IgD-negative memory B cell (primary cell): ENCODE data around the gene KIAA1217. TPM values are rescaled to one million over a fixed set of nuclear protein-coding genes. Genes with fewer than 3 reads are reported as not detected.
A peak's percentile ranks its signal among the peaks of the same experiment; 100 is the strongest.

Source experiments
- H3K27ac Mint-ChIP-seq, 3 donors: one replicate each; pipeline ENCODE4 v1.8.0; 2020 to 2022; ENCODE audit warnings: mild to moderate bottlenecking in 3 of 3, mixed read lengths in 3 of 3, moderate library complexity in 1 of 3
- H3K27me3 Mint-ChIP-seq: one replicate; pipeline ENCODE4 v1.8.0; 2021; ENCODE audit warnings: mixed read lengths
- H3K36me3 Mint-ChIP-seq: one replicate; pipeline ENCODE4 v1.8.0; 2020; ENCODE audit warnings: mild to moderate bottlenecking, mixed read lengths
- H3K4me1 Mint-ChIP-seq, 3 donors: one replicate each; pipeline ENCODE4 v1.8.0; 2020 to 2022; ENCODE audit warnings: mixed read lengths in 3 of 3, mild to moderate bottlenecking in 1 of 3
- H3K4me3 Mint-ChIP-seq, 4 donors: one replicate each; pipeline ENCODE4 v1.8.0; 2020 to 2022; ENCODE audit warnings: mild to moderate bottlenecking in 4 of 4, mixed read lengths in 4 of 4, moderate library complexity in 3 of 4
- H3K9me3 Mint-ChIP-seq, 3 donors: one replicate each; pipeline ENCODE4 v1.8.0; 2020 to 2021; ENCODE audit warnings: mixed read lengths in 3 of 3, mild to moderate bottlenecking in 1 of 3
- polyA plus RNA-seq: library from polyadenylated mRNA; unstranded; fragments of 300-500 nt; fragmentation: Illumina TruSeq; gene quantifications from one replicate; pipeline ENCODE4 v1.2.3, GENCODE V29; 2021

The KIAA1217 gene
- polyA plus RNA-seq, 1 donor from 2014 or later = not detected

DNA sequence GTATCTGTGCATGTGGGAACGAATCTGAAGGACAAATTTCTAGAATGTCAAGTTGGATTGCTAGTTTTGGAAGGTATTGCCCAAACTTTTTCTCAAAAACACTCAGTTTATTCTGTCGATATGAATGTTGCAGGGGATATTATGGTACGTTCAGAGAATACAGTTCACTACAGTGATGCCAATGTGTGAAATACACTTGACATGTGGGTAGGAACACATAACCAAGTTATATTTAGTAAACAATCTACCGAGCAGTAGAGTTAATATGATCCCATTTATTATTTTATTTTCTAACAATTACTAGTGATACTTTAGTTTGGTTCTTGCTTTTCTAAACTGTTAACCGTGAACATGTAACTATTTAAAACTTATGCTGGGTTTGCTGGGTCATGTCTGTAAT lies 37.4 kb downstream of the KIAA1217 start:
- Mint-ChIP-seq H3K27ac (no peak overlapping the region), H3K27me3 (no peaks in the 10 kb centered on the region), H3K4me3 (no peak overlapping the region), H3K36me3 (peaks cover 2% of the 10 kb centered on the region), H3K9me3 (peaks cover 0 to 2% (median 0%) of the 10 kb centered on the region in 3 donors), H3K4me1 (peaks cover 0 to 6% (median 0%) of the 10 kb centered on the region in 3 donors)

DNA sequence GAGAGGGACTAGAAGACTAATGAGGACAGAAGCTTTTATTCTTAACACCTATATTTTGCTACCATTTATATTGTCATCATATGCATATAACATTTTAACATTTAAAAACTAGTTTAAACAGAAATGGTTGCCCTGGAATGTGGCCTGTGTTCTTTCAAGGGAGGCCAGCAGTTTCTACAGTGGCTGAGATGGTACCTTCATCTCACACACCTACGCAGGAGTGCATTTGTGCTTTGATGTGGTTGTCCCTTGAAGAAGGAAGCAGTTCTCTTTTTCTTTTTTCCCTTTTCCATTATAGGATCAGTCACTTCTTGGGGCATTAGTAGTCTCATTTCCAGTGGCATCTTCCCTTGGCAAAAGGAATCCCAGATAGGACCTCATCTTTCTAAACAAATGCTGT lies 38.9 kb downstream of the KIAA1217 start:
- H3K9me3 Mint-ChIP-seq = peaks cover 0 to 2% (median 0%) of the 10 kb centered on the region in 3 donors
- H3K27ac Mint-ChIP-seq = no peak overlapping the region
- peaks cover 2% of the 10 kb centered on the region for H3K36me3 Mint-ChIP-seq
- H3K27me3 Mint-ChIP-seq = no peaks in the 10 kb centered on the region
- H3K4me1 Mint-ChIP-seq = peaks cover 0 to 2% (median 0%) of the 10 kb centered on the region in 3 donors
- H3K4me3 Mint-ChIP-seq = no peak overlapping the region

DNA sequence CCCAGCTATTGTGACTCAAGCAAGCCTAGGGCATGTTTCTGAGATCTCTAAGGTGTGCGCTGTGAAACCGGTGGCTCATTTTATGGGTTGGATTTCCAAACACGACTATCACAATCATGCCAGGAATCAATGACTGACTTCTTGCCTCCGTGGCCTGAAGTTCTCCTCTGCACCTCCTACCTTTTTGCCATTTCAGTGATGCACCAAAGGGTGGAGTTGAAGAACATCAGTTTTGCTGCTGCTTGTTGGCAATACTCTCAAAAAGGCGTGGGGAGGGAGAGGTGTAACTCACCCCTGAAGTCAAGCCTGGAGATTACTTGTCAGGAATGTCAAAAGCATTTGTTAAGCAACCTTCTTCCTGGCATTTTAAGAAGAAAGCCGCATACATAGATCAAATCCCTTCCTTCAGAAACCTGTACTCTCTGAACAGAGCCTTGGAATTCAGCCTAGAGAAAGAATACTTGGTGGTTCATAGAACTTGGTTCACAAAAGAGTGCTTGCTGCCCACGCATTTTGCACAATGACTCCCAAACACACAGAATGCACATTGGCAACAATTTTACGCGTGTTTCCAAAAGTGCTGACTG lies 41.0 kb downstream of the KIAA1217 start:
- no peaks in the 10 kb centered on the region for H3K36me3 Mint-ChIP-seq
- peaks cover 0 to 1% (median 0%) of the 10 kb centered on the region in 3 donors for H3K4me1 Mint-ChIP-seq
- H3K27ac Mint-ChIP-seq = no peak overlapping the region
- H3K4me3 Mint-ChIP-seq = no peak overlapping the region
- H3K9me3 Mint-ChIP-seq = no peaks in the 10 kb centered on the region
- no peaks in the 10 kb centered on the region for H3K27me3 Mint-ChIP-seq

DNA sequence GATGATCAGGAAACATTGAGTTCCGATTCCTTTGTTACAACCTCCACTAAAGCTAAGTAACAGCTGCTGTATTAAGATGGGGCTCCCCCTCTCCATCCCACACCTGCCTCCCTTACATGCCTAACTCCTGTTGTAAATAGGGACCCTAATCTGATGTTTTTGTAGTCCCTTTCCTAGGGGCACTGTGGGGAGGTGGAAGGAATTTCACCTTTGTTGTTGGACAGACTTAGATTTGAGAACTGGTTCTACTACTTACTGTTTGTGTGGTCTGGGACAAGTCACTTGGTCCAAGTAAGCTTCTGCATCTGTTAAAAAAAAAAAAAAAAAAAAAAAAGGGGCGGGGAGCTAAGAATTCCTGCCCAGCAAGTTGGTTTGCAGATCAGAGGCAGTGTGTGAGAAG lies 42.6 kb downstream of the KIAA1217 start:
- H3K27me3 Mint-ChIP-seq = no peaks in the 10 kb centered on the region
- H3K9me3 Mint-ChIP-seq = no peaks in the 10 kb centered on the region
- H3K4me1 Mint-ChIP-seq = peaks cover 0 to 1% (median 0%) of the 10 kb centered on the region in 3 donors
- H3K27ac Mint-ChIP-seq = no peak overlapping the region
- H3K4me3 Mint-ChIP-seq = peak overlapping the region in 1 of 4 donors; percentile 28
- no peaks in the 10 kb centered on the region for H3K36me3 Mint-ChIP-seq

DNA sequence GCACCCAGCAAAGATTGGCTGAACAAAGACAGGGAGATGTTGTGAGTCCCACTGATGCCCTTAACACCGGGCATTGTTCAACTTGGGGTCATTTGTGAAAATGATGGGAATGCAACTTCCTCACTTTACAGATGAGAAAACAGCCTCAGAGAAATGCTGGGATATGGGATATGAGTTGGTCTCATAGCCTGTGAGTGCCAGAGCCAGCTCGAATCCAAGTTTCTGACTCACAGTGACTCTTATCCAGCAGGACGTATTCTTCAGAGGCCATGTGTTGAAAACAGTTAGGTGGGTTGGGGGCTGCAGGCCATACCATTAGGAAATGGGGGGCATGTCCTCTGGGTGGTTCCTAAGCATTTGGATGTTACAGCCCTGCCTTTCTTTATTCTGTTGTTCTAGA lies 45.2 kb downstream of the KIAA1217 start:
- Mint-ChIP-seq H3K9me3 (no peaks in the 10 kb centered on the region), H3K4me3 (no peak overlapping the region), H3K27ac (no peak overlapping the region), H3K4me1 (peaks cover 0 to 1% (median 0%) of the 10 kb centered on the region in 3 donors), H3K27me3 (no peaks in the 10 kb centered on the region), H3K36me3 (no peaks in the 10 kb centered on the region)

DNA sequence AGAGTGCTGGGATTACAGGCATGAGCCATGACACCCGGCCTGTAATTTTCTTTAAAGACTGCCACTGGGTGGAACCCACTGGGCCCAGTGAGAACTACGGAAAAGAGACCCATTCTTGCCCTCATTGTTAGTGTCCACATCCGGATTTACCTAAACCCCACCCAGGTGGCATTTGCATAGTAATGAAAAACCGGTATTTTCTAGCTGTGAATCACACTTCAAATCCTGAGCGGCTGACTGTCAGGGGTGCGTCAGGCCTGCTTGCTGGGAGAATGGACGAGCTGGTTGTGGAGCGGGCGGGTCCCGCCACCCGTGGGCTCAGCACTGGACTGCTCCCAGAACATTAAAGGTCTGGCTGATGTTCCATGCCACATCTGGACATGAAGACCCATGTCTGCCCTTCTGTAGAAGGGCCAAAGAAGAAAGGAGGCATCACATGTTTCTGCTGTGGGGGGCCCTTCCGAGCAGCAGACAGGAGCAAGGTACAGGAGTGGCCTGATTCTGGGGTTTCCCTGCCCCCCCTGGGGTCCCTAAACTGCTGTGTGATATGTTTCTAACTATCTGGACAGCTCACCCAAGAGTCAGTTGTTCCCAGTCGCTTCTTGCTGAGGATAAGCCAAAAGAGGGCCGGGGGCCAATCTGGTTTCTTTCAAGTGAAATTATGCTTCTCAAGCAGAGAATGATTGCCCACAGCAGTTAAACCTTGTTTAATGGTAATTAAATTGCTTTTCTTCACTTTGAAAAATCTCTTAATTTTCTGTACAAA lies 46.4 kb downstream of the KIAA1217 start:
- Mint-ChIP-seq H3K9me3 (no peaks in the 10 kb centered on the region), H3K27me3 (no peaks in the 10 kb centered on the region), H3K4me3 (no peak overlapping the region), H3K27ac (no peak overlapping the region), H3K36me3 (no peaks in the 10 kb centered on the region), H3K4me1 (peaks cover 0 to 1% (median 0%) of the 10 kb centered on the region in 3 donors)

DNA sequence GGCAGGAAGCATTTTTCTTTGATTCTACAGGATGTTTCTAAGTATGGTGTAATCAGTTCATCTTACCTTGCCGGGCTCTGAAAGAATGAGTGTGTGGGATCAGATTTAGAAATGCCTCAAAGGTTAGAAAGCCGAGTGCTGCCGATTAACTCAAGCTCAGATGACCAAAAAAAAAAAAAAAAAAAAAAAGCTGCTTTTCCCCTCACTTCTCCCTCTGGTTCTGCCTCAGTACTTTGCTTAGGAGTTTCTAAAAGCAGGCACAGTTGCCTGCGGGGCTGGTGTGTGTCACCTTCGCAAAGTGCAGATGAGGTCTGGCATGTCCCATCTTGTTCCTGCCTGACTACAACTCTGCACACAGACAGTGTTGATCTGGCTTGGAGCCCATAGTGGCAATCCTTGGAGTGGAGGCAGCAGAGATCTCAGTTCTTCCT lies 47.0 kb downstream of the KIAA1217 start:
- no peak overlapping the region for H3K4me3 Mint-ChIP-seq
- H3K27ac Mint-ChIP-seq = no peak overlapping the region
- peaks cover 0 to 1% (median 0%) of the 10 kb centered on the region in 3 donors for H3K4me1 Mint-ChIP-seq
- no peaks in the 10 kb centered on the region for H3K36me3 Mint-ChIP-seq
- no peaks in the 10 kb centered on the region for H3K9me3 Mint-ChIP-seq
- H3K27me3 Mint-ChIP-seq = no peaks in the 10 kb centered on the region

DNA sequence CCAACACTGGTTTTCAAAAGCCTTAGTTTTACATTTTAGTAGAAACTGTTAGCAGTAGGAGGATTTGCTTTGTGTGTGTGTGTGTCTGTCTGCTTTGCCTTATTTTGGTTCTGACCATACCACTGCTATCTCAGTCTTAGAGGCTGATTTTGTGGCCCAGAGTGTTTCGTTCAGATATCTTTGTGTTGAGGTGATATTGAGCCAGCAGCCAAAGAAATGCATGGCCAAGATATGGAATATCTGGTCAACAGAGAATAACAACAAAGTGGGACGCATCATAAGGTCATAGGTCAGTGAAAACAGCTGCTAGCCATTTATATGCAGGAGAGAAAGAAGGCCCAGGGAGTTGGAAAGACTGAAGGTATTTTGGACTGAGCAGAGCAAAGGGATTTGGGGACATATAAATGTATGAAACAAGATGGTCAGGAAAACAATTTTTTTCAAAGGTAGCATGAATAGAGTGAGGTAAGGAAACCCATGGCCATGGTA lies 47.7 kb downstream of the KIAA1217 start:
- Mint-ChIP-seq H3K36me3 (no peaks in the 10 kb centered on the region), H3K4me1 (peaks cover 0 to 1% (median 0%) of the 10 kb centered on the region in 3 donors), H3K27me3 (no peaks in the 10 kb centered on the region), H3K4me3 (no peak overlapping the region), H3K9me3 (peaks cover 0 to 2% (median under 1%) of the 10 kb centered on the region in 3 donors), H3K27ac (no peak overlapping the region)

DNA sequence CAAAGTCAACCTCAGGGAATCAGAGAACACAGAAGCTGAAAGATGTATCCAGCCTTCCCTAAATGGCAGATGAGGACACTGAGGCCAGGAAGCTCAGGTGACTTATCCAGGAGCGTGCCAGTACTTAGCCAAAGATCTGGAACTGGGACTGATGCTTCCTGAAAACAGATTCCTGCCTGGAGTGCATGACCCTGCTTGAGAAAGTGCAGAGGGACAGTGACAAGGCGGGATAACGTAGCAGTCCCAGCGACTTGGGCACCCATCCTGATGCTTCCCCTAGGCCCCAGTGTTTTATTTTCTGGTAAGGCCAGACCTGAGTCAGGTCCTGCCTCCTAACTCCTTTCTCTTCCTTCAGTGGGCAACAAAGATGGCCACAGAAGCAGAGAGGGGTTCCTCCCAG lies 48.6 kb downstream of the KIAA1217 start:
- no peak overlapping the region for H3K4me3 Mint-ChIP-seq
- H3K36me3 Mint-ChIP-seq = no peaks in the 10 kb centered on the region
- H3K27ac Mint-ChIP-seq = no peak overlapping the region
- H3K9me3 Mint-ChIP-seq = peaks cover 0 to 4% (median 4%) of the 10 kb centered on the region in 3 donors
- peaks cover 0 to under 1% (median 0%) of the 10 kb centered on the region in 3 donors for H3K4me1 Mint-ChIP-seq
- no peaks in the 10 kb centered on the region for H3K27me3 Mint-ChIP-seq

DNA sequence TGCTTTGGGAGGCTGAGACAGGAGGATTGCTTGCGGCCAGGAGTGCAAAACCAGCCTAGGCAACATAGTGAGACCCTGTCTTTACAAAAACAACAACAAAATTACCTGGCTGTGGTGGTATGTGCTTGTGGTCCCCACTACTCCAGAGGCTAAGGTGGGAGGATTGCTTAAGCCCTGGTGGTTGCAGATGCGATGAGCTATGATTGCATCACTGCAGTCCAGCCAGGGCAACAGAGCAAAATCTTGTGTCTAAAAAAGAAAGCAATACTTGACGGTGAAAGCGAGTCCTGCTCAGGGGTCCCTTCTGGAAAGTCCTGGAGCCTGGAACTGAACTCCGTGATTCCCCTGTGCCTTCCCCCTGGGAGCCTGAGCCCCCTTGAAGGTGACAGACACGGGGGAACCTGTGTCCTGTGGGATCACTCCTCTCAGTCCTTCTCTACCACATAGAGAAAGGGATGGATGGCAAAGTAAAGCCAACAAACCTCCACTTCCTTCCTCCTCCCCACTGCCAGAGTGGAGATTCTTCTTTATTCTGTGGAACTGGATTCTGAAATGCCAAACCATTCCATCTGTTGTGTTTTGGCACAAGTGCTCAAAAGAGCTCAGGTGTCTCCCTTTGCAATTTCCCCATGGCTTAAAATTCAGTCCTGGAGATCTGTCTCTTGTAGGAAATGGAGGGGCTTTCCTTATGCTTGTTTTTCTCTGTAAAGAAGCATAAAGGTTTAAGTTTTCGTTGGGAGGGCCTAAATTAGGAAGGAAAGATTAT lies 50.6 kb downstream of the KIAA1217 start:
- no peak overlapping the region for H3K4me3 Mint-ChIP-seq
- no peaks in the 10 kb centered on the region for H3K27me3 Mint-ChIP-seq
- no peaks in the 10 kb centered on the region for H3K4me1 Mint-ChIP-seq
- peaks cover 0 to 6% (median 4%) of the 10 kb centered on the region in 3 donors for H3K9me3 Mint-ChIP-seq
- H3K27ac Mint-ChIP-seq = no peak overlapping the region
- no peaks in the 10 kb centered on the region for H3K36me3 Mint-ChIP-seq

DNA sequence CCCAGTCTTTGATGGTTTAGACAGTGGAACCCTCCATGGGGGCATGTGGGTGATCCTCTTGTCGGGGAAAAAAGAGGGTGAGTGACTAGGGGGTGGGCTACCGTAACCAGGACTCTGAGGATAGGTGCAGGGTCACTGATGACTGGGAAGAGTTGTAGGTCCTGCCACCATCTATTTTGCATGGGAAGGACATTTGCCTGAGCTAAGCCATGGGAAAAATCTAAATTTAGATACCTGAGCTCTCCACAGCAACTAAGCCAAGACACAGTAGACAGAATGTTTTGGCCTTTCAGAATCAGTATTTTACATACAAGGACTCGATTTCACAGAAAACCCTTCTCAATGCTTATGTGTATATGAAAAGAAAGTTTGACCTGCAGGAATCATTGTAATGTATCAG lies 52.7 kb downstream of the KIAA1217 start:
- Mint-ChIP-seq H3K36me3 (no peaks in the 10 kb centered on the region), H3K4me3 (no peak overlapping the region), H3K4me1 (no peaks in the 10 kb centered on the region), H3K9me3 (peaks cover 0 to 6% (median 4%) of the 10 kb centered on the region in 3 donors), H3K27me3 (no peaks in the 10 kb centered on the region), H3K27ac (no peak overlapping the region)

DNA sequence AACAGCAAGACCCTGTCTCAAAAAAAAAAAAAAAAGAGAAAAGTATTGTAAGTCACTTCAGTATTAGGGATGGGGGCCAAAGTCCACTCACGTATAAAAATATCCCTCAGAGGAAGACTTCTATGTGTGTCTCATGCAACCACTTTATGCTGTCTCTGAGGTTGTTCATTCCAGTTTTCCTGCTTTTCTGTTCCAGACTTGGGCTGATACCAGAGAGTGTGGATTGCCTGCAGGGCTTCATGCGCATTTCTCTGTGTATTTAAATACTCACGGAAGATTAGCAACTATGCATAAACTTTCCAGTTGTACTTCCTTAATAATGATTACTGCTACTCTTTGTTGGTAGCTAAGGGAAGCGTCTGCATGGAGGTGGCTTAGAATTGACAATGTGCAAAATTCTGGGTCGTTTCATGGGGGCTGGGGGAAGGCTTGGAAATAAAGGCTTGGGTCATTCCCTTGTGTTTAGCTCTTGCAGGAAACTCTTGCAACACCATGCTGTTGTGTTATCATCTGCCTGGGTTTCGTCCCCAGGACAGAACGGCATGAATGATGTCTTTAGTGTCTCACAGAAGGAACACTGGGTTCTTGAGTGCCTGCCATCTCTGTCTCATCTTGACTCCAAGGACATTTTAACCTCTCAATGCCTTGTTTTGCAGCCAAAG lies 54.1 kb downstream of the KIAA1217 start:
- Mint-ChIP-seq H3K36me3 (no peaks in the 10 kb centered on the region), H3K27me3 (no peaks in the 10 kb centered on the region), H3K4me1 (no peaks in the 10 kb centered on the region), H3K9me3 (peaks cover 0 to 6% (median 4%) of the 10 kb centered on the region in 3 donors), H3K27ac (no peak overlapping the region), H3K4me3 (no peak overlapping the region)

DNA sequence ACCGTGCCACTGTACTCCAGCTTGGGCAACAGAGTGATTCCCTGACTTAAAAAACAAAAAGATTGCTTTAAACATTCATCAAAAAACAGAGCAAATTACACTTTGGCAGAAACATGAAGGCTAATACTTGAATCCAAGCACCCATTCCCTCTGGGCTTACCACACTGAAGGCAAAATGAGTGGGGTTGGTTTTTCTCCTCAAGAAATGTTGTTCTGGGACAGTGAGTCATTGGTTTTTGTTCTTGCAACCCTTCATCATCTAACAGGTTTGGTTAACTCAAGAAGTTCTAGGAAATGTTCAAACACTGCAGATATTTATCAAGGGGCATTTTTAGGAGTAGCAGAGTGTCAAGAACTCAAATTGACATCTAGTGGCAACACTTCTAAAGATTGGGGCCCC lies 60.5 kb downstream of the KIAA1217 start:
- Mint-ChIP-seq H3K27me3 (no peaks in the 10 kb centered on the region), H3K36me3 (no peaks in the 10 kb centered on the region), H3K4me3 (no peak overlapping the region), H3K4me1 (no peaks in the 10 kb centered on the region), H3K9me3 (peaks cover 0 to 3% (median 0%) of the 10 kb centered on the region in 3 donors), H3K27ac (no peak overlapping the region)

DNA sequence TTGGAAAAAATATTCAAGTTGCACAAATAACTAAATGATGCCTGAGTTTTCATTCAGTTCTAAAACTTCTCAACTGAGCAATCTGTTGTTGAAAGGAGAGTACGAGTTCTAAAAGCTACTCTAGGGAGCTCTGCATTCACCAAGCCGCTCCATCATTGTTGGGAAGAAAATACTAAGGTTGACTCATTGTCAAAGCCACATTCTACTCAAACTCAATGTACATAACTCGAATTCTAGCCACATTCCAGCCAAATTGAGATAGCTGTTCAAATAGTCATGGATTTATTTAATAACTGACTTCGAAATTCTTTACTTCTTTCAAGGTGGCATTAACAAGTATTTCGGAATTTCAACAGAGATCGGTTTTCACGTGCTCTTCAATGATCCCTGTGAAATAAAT lies 63.4 kb downstream of the KIAA1217 start:
- H3K4me3 Mint-ChIP-seq = no peak overlapping the region

More for the DNA sequence above, 63.4 kb downstream of the KIAA1217 start:
- no peaks in the 10 kb centered on the region for H3K27me3 Mint-ChIP-seq
- H3K9me3 Mint-ChIP-seq = peaks cover 1 to 7% (median 2%) of the 10 kb centered on the region in 3 donors
- no peak overlapping the region for H3K27ac Mint-ChIP-seq
- H3K36me3 Mint-ChIP-seq = peaks cover 1% of the 10 kb centered on the region
- H3K4me1 Mint-ChIP-seq = no peaks in the 10 kb centered on the region
